GM21529 (cell line): Measurements from ENCODE around the gene GTF3C4.
"Not testable (repeated sequence)": the region's sequence is repeated elsewhere in the genome, so short reads cannot be mapped to it uniquely, and the experiment has no call there.

Experiments used
- ATAC-seq: cut with Tn5 transposase; IDR thresholded peaks from one replicate; pipeline ENCODE4 v1.9.1; 2021; ENCODE audit not compliant: unreplicated experiment

GTF3C4 gene

GRCh38 chr9:132697230-132697629, 27.0 kb downstream of the GTF3C4 start:
- no peak for ATAC-seq

- ATAC-seq, result no peak
Observed at GRCh38 chr9:132698989-132699388, 28.7 kb downstream of the GTF3C4 start.

DNA sequence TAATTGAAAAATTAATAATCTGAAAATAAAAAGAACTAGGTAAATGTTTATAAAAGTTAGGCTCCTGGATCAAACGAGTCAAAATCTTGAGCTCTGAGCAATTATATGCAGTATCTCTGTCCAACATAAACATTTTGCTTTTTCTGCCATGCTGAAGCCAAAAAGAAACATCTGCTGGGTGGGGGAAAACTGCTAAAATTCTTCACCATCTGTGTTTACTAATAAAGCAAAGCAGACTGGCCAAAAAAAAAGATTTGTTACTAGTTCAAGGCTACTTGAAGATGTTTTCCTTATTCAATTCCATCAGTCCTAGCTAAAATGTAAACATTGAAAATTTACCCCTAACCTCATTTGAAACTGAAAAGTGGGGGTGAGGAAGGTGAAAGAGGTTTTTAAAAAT, 29.7 kb downstream of the GTF3C4 start:
- no peak for ATAC-seq

DNA sequence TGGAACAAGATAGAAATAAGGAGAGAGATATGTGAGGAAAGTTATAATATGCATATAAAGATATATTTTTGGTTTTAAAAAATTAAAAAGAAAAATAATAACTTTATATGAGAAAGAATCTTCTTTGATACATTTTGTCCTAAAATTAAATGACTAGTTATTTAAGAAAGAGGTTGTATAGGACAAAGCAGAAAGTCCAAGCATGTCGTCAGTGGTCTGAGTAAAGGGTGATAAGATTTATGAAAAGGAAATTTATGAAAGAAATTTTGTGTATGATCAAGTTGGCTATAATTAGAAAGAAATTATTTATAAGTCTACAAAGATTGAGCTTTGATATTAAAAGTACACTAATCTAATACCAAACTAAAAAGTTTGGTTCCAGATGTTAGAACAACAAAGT, 32.0 kb downstream of the GTF3C4 start:
- ATAC-seq, result no peak

DNA sequence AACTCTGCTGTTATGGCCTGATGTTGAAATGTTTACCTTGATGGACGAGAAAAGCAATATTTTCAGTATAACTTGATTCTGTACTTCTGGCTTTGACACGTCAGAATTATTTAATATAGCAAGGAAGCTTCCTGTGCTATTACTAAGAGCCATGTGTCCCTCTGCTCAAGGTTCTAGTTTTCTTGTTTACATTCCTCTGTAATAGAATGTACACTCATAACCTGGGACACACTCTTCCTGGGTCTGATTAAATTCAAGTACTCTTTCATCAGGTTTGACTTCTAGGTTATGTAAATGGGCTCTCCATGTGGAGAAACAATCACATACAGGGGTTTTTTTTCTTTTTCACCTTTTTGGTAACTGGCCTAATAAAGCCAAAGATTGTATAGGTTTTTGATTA, 33.1 kb downstream of the GTF3C4 start:
- ATAC-seq, result no peak

GRCh38 chr9:132708239-132708638, 38.0 kb downstream of the GTF3C4 start:
- no peak for ATAC-seq

DNA sequence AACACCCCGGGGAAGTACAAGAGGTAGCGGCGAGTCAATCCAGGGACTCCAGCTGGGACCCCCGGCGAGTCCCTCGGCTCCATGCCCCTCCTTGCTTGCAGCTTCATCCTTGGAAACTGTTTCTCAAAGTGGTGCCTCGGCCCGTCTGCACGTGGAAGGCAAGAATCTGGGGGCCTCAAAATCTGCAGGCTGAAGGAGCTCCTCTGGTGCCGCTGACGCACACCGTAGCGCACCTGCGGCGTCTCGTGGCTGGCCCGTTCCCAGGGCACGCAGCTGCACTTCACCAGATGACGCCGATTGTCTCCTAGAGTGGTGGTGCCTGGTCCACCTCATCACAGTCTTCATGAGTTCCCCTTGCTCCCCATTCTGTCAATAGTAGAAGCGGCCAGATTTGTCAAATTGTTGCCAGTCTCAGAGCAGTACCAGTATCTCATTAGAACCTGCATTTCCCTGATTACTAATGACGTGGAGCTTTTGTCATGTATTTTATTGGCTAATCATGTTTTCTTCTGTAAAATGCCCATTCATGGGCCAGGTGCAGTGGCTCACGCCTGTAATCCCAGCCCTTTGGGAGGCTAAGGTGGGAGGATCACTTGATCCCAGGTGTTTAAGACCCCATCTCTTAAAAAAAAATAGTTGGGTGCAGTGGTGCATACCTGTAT, 38.6 kb downstream of the GTF3C4 start:
- no peak for ATAC-seq

DNA sequence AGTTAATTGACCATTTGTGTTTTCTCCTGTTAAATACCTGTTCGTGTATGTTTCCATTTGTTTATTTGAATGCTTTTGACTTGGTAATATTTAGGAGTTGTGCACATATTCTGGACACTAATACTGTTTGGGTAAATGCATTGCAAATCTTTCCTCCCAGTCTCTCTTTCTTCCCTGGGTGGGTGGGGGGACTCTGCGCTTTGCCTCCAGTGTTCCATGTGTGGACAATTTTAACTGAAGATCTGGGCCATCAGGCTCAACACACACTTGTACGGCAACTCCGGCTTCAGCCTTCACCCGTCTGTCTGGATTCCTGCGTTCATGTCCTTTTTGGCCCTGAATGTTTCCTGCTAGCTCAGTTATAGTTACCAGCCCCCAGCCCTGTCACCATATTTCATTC, 40.1 kb downstream of the GTF3C4 start:
- no peak for ATAC-seq

GRCh38 chr9:132711152-132711551, 40.9 kb downstream of the GTF3C4 start:
- not testable (repeated sequence) for ATAC-seq

DNA sequence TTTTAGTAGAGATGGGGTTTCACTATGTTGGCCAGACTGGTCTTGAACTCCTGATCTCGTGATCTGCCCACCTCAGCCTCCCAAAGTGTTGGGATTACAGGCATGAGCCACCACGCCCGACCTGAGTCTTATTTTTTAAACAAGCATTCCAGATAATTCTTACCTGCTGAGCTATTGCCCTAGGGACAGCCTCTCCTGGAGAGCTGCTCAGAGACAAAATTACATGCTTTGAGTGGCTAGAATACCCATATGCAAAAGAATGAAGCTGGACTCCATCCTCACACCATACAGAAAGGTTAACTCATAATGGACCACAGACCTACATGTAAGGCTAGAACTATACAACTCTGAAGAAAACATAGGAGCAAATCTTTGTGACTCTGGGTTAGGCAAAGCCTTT, 41.6 kb downstream of the GTF3C4 start:
- ATAC-seq, result no peak

GRCh38 chr9:132712753-132713152, 42.5 kb downstream of the GTF3C4 start:
- ATAC-seq, result no peak

GRCh38 chr9:132716007-132716406, 45.7 kb downstream of the GTF3C4 start:
- ATAC-seq, result no peak

DNA sequence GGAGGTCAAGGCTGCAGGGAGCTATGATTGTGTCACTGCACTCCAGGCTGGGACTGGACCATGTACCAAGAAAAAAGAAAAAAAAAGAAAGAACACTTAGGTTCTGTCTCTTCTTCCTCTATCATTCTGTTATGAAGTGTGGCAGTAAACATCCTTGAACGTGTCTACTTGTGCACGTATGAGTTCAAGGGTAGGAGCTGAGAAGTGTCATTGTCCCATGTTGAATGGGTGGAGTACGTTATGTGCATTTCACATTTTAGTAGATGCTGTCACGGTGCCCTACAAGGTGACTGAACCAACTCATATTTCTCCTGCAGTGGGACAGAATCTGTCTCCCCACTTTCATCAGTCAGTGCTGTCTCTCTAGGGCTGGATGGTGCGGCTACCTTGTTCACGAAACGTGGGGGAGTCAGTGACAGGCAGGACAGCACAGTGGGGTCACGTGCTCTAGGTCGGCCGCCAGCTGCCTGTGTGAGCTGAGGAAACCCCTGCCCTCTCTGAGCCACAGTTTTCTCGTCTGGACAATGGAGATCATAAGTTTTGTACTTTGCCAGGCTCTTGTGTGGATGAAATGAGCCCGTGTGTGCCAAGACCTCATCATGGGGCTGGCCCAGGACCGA, 47.2 kb downstream of the GTF3C4 start:
- ATAC-seq, result no peak

DNA sequence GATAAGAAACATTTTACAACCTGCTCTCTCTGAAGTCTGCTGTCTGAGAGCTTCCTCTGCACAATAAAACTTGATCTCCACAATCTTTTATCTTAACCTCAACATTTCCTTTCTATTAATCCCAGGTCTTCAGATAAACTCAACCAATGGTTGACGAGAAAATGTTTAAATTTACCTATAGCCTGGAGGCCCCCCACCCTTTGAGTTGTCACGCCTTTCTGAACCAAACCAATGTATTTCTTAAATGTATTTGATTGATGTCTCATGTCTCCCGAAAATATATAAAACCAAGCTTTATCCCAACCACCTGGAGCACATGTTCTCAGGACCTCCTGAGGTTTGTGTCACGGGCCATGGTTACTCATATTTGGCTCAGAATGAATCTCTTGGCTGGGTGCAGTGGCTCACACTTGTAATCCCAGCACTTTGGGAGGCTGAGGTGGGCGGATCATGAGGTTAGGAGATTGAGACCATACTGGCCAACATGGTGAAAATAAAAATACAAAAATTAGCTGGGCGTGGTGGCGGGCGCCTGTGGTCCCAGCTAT, 48.2 kb downstream of the GTF3C4 start:
- ATAC-seq, result not testable (repeated sequence)

DNA sequence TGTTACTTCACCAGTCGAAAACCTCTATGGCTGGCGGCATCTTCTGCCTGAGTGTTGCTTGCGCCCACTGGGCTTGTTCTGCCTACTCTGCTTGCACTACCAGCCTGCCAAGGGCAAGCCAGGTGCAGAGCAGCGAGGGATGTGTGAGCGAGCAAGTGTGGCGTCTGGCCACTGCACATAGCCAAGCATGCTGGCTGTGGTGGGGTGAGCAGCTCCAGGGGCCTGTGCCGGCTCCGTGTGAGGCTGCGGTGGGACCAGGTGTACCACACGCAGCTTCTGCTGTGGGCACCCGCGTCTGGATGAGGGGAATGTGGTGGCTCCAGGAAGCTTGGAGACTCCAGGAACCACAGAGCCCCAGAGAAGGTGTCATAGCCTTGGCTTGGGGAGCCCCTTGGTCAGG, 51.4 kb downstream of the GTF3C4 start:
- ATAC-seq, result no peak

DNA sequence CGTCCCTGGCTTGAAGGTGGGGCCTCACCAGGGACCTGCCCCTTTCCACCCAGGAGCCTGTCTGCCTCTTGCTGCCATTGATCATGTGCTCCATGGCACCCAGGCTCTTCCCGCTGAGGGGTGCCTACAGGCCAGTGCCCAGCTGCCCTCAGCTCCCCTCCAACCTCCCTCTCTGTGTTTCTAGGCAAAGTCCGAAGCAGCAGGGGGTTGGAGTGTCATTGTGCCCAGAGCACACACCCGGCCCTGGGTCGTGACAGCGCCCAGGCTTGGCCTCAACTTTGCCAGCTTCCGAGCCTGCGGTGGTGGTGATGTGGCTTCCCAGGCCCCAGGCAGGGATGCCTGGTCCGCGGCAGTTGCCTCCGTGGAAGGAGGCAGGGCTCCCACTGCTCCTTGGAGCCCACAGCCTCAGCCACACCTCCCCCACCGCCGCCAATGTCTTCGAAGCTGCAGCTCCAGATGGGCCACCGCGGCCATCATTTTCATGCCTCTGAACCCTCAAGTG, 52.4 kb downstream of the GTF3C4 start:
- ATAC-seq, result no peak

- no peak for ATAC-seq
Observed at GRCh38 chr9:132723809-132724208, 53.5 kb downstream of the GTF3C4 start.

DNA sequence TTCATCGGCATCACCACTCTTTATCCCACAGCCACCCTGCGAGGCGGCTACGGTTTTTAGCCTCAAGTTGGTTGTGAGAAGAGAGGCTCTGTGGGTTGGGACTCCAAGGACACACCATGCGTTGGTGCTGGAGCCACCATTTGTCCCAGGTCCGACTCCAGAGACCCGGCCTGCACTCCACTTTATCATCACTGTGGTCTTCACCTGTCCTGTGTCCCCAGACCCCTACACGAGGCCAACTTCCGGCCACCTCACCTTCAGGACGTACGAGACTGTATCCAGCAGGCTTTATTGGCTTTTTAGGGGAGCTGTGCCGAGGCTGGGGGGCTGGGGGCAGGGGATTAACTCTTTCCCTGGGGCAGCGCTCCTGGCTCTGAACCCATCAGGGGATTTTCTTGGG, 55.0 kb downstream of the GTF3C4 start:
- ATAC-seq, result no peak

DNA sequence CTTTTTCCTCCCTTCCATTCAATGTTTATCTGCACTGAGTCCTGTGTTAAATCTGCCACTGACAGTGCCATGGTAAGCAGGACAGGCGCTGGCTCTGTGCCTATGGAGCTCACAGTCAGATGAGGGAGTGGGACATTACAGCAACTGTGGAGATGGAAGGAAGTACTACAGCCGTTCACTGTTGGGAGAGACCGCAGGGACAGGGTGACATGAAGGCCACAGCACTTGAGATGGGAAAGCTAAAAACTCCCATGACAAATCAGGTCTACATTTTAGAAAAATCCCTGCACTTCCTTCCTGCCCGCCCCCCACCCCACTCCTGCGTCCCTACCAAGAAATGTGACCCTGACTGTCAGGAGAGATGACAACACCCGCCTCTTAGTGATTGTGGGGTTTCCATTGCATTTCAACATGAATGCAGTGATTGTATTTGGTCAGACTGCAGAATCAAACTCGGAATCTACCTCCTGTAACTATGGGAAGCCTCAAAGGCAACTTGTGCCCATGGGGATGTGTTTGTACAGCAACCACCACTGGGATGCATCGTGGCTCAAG, 56.4 kb downstream of the GTF3C4 start:
- no peak for ATAC-seq

DNA sequence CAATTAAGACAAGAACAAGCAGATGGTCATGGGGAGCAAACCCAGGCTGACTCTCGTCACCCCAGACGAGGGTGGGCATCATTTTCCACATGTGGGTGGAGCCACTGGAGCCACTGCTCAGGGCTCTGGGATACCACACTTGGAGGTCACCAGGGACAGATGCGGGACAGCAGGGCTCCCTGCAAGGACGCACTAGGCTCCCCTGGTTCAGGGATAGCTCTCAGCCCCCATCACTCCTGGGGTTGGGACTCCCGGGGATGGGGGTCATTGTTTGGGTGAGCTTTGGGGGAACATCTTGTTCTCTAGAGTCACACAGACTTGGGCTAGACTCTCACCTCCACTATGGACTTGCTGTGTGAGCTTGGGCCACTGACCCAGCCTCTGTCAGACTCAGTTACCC, 57.8 kb downstream of the GTF3C4 start:
- no peak for ATAC-seq

GRCh38 chr9:132728497-132728896, 58.2 kb downstream of the GTF3C4 start:
- ATAC-seq, result no peak

GRCh38 chr9:132729235-132729890, 59.1 kb downstream of the GTF3C4 start:
- ATAC-seq, result no peak
